ENCODE data around the gene RMND5B.
"Not testable (repeated sequence)": the region's sequence is repeated elsewhere in the genome, so short reads cannot be mapped to it uniquely, and the experiment has no call there.

Gene RMND5B

GRCh38 chr5:178186427-178186826 lies 55.6 kb downstream of the RMND5B start:
- Histone ChIP-seq H3K36me3 (ENCODE audit: control insufficient read depth, insufficient read depth, low read length, severe bottlenecking) (no peaks in the 10 kb centered on the region), H3K4me3 (ENCODE audit: low read length) (no peak overlapping the region), H3K27me3 (replicated peaks; ENCODE audit: control insufficient read depth, insufficient read depth, low read length) (peaks cover 3% of the 10 kb centered on the region), H3K9ac (ENCODE audit: low read length) (no peak overlapping the region), H3K9me3 (ENCODE audit: control insufficient read depth, low read length) (no peaks in the 10 kb centered on the region), H3K4me1 (ENCODE audit: control insufficient read depth, insufficient read depth, low read length) (no peaks in the 10 kb centered on the region)
- DNase-seq (ENCODE audit: low read depth): peak; percentile 38

DNA sequence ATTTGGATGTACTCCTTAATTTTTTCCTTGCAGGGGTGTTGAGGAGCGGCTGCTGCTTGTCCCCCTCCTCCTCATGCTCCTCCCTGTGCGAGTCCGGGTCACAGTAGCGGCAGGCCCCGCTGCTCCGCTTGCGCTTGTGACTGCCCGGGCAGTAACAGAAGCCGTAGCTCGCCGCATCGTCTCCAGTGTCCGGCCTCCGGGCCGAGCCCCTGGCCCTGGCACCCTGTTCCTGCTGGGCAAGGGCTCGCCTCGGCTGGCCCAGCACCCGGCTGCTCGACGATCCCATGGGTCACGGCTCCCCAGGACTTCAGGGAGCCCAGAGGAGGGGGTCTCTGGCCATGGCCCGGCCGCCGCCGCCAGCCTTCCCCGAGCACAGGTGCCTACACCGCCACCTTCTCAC lies 56.2 kb downstream of the RMND5B start, which contains the start of gene GMCL2:
Gene GMCL2 (minus strand): TSS at position 358 of the 400 bp plus-strand sequence. CDS start 72 bp downstream, at position 286.
- H3K9ac ChIP-seq (ENCODE audit: low read length): no peak within 1 kb of the TSS
- no peaks in the 10 kb centered on the region for H3K9me3 ChIP-seq (ENCODE audit: control insufficient read depth, low read length)
- peaks cover 1% of the 10 kb centered on the region for H3K27me3 ChIP-seq (replicated peaks; ENCODE audit: control insufficient read depth, insufficient read depth, low read length)
- no peaks in the 10 kb centered on the region for H3K36me3 ChIP-seq (ENCODE audit: control insufficient read depth, insufficient read depth, low read length, severe bottlenecking)
- H3K4me1 ChIP-seq (ENCODE audit: control insufficient read depth, insufficient read depth, low read length): no peaks in the 10 kb centered on the region
- no peak for DNase-seq (ENCODE audit: low read depth)
- H3K4me3 ChIP-seq (ENCODE audit: low read length): no peak within 1 kb of the TSS

GRCh38 chr5:178189433-178189832 lies 58.6 kb downstream of the RMND5B start:
- H3K9ac ChIP-seq (ENCODE audit: low read length): no peak overlapping the region
- no peaks in the 10 kb centered on the region for H3K36me3 ChIP-seq (ENCODE audit: control insufficient read depth, insufficient read depth, low read length, severe bottlenecking)
- no peak for DNase-seq (ENCODE audit: low read depth)
- no peaks in the 10 kb centered on the region for H3K4me1 ChIP-seq (ENCODE audit: control insufficient read depth, insufficient read depth, low read length)
- no peak overlapping the region for H3K4me3 ChIP-seq (ENCODE audit: low read length)
- H3K27me3 ChIP-seq (replicated peaks; ENCODE audit: control insufficient read depth, insufficient read depth, low read length): peaks cover 16% of the 10 kb centered on the region
- no peaks in the 10 kb centered on the region for H3K9me3 ChIP-seq (ENCODE audit: control insufficient read depth, low read length)

GRCh38 chr5:178191661-178192060 lies 60.8 kb downstream of the RMND5B start:
- no peaks in the 10 kb centered on the region for H3K4me1 ChIP-seq (ENCODE audit: control insufficient read depth, insufficient read depth, low read length)
- DNase-seq (ENCODE audit: low read depth): no peak
- H3K4me3 ChIP-seq (ENCODE audit: low read length): no peak overlapping the region
- H3K36me3 ChIP-seq (ENCODE audit: control insufficient read depth, insufficient read depth, low read length, severe bottlenecking): no peaks in the 10 kb centered on the region
- H3K27me3 ChIP-seq (replicated peaks; ENCODE audit: control insufficient read depth, insufficient read depth, low read length): peaks cover 23% of the 10 kb centered on the region
- H3K9ac ChIP-seq (ENCODE audit: low read length): no peak overlapping the region
- no peaks in the 10 kb centered on the region for H3K9me3 ChIP-seq (ENCODE audit: control insufficient read depth, low read length)

DNA sequence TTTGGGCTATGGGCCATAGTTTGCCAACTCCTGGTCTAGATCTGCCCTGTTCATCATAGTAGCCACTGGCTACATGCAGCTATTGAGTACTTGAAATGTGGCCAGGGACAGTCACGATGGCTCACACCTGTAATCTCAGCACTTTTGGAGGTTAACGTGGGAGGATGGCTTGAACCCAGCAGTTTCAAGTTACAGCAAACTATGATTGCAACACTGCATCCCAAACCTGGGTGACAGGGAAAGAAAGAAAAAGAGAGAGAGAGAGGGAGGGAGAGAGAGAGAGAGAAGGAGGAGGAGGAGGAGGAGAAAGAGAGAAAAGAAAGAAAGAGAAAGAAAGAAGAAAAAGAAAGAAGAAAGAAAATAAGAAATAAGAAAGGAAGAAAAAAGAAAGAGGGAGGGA lies 61.4 kb downstream of the RMND5B start:
- Histone ChIP-seq H3K9me3 (ENCODE audit: control insufficient read depth, low read length) (no peaks in the 10 kb centered on the region), H3K4me3 (ENCODE audit: low read length) (no peak overlapping the region), H3K36me3 (ENCODE audit: control insufficient read depth, insufficient read depth, low read length, severe bottlenecking) (no peaks in the 10 kb centered on the region), H3K27me3 (replicated peaks; ENCODE audit: control insufficient read depth, insufficient read depth, low read length) (peaks cover 23% of the 10 kb centered on the region), H3K9ac (ENCODE audit: low read length) (no peak overlapping the region), H3K4me1 (ENCODE audit: control insufficient read depth, insufficient read depth, low read length) (no peaks in the 10 kb centered on the region)
- DNase-seq (ENCODE audit: low read depth): no peak

DNA sequence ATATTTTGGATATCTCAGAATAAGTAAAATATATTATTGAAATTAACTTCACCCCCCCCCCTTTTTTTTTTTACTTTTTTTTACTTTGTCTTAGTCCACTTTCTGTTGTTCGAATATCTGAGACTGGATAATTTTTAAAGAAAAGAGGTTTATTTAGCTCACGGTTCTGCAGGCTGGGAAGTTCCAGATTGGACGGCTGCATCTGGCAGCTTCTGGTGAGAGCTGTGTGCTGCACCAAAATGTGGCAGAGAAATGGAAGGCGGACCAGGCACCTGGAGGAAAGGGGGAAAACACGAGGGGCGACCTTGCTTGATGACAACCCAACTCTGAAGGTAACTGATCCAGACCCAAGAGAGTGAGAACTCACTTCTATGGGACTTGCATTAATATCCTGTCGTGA lies 62.0 kb downstream of the RMND5B start:
- H3K9ac ChIP-seq (ENCODE audit: low read length): no peak overlapping the region
- H3K27me3 ChIP-seq (replicated peaks; ENCODE audit: control insufficient read depth, insufficient read depth, low read length): peaks cover 23% of the 10 kb centered on the region
- no peaks in the 10 kb centered on the region for H3K9me3 ChIP-seq (ENCODE audit: control insufficient read depth, low read length)

DNA sequence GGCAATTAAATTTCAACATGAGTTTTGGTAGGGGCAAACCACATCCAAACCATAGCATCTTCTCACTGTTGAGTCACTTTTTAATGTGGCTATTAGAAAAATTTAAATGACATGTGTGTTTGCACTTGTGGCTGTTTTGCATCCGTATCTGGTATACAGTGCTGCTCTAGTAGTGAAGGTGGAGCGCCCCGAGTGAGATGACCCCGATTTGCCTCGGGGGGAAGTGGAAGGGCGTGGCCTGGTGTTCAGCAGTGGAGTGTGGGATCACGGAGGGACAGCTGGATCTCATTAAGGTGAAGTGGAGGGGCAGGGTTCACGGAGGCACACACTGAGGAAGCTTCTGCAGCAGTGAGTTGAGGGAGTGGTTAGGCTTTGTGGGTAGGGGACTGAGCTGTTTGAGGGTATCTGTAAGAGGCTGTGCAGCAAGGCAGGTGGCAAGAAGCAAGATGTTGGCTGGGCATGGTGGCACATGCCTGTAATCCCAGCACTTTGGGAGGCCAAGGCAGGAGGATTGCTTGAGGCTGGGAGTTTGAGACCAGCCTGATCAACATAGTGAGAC lies 62.5 kb downstream of the RMND5B start:
- H3K9me3 ChIP-seq (ENCODE audit: control insufficient read depth, low read length): no peaks in the 10 kb centered on the region
- DNase-seq (ENCODE audit: low read depth): no peak
- no peaks in the 10 kb centered on the region for H3K4me1 ChIP-seq (ENCODE audit: control insufficient read depth, insufficient read depth, low read length)
- H3K4me3 ChIP-seq (ENCODE audit: low read length): no peak overlapping the region
- no peaks in the 10 kb centered on the region for H3K36me3 ChIP-seq (ENCODE audit: control insufficient read depth, insufficient read depth, low read length, severe bottlenecking)
- H3K27me3 ChIP-seq (replicated peaks; ENCODE audit: control insufficient read depth, insufficient read depth, low read length): peaks cover 23% of the 10 kb centered on the region
- no peak overlapping the region for H3K9ac ChIP-seq (ENCODE audit: low read length)

More for the DNA sequence above, 62.0 kb downstream of the RMND5B start:
- DNase-seq (ENCODE audit: low read depth): no peak
- Histone ChIP-seq H3K4me3 (ENCODE audit: low read length) (no peak overlapping the region), H3K36me3 (ENCODE audit: control insufficient read depth, insufficient read depth, low read length, severe bottlenecking) (no peaks in the 10 kb centered on the region), H3K4me1 (ENCODE audit: control insufficient read depth, insufficient read depth, low read length) (no peaks in the 10 kb centered on the region)

GRCh38 chr5:178194026-178194425 lies 63.2 kb downstream of the RMND5B start:
- H3K9me3 ChIP-seq (ENCODE audit: control insufficient read depth, low read length): no peaks in the 10 kb centered on the region
- no peak overlapping the region for H3K4me3 ChIP-seq (ENCODE audit: low read length)
- peaks cover 23% of the 10 kb centered on the region for H3K27me3 ChIP-seq (replicated peaks; ENCODE audit: control insufficient read depth, insufficient read depth, low read length)
- DNase-seq (ENCODE audit: low read depth): no peak
- no peaks in the 10 kb centered on the region for H3K4me1 ChIP-seq (ENCODE audit: control insufficient read depth, insufficient read depth, low read length)
- H3K36me3 ChIP-seq (ENCODE audit: control insufficient read depth, insufficient read depth, low read length, severe bottlenecking): no peaks in the 10 kb centered on the region
- H3K9ac ChIP-seq (ENCODE audit: low read length): no peak overlapping the region

DNA sequence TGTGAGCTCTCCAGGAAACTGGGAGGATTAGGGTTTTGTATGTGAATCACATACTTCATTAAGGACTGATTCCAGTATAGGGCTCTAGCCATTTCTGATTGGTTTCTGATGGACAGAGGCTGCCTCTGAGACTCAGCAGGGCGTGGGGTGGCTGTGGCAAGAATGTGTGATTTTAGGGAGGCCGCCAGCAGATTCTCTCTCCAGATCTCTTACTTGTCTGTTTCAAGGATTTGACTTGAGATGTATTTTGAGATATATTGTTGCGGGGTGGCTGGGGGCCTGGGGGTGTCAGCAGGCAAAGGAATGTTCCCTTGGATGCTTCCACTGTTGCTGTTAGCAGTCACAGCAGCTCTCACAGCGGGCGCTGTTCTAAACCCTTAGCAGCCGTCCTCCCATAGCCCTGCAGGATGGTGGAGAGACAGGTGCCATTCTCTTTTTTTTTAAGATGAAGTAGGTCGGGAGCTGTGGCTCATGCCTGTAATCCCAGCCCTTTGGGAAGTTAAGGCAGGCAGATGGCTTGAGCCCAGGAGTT lies 65.5 kb downstream of the RMND5B start:
- no peak for DNase-seq (ENCODE audit: low read depth)
- no peak overlapping the region for H3K4me3 ChIP-seq (ENCODE audit: low read length)
- H3K9me3 ChIP-seq (ENCODE audit: control insufficient read depth, low read length): no peaks in the 10 kb centered on the region
- H3K9ac ChIP-seq (ENCODE audit: low read length): no peak overlapping the region
- H3K36me3 ChIP-seq (ENCODE audit: control insufficient read depth, insufficient read depth, low read length, severe bottlenecking): no peaks in the 10 kb centered on the region
- peaks cover 23% of the 10 kb centered on the region for H3K27me3 ChIP-seq (replicated peaks; ENCODE audit: control insufficient read depth, insufficient read depth, low read length)
- H3K4me1 ChIP-seq (ENCODE audit: control insufficient read depth, insufficient read depth, low read length): no peaks in the 10 kb centered on the region

- no peak overlapping the region for H3K9ac ChIP-seq (ENCODE audit: low read length)
- H3K36me3 ChIP-seq (ENCODE audit: control insufficient read depth, insufficient read depth, low read length, severe bottlenecking): no peaks in the 10 kb centered on the region
- no peak for DNase-seq (ENCODE audit: low read depth)
- H3K27me3 ChIP-seq (replicated peaks; ENCODE audit: control insufficient read depth, insufficient read depth, low read length): peaks cover 23% of the 10 kb centered on the region
- no peak overlapping the region for H3K4me3 ChIP-seq (ENCODE audit: low read length)
- no peaks in the 10 kb centered on the region for H3K9me3 ChIP-seq (ENCODE audit: control insufficient read depth, low read length)
- no peaks in the 10 kb centered on the region for H3K4me1 ChIP-seq (ENCODE audit: control insufficient read depth, insufficient read depth, low read length)
Observed at GRCh38 chr5:178196986-178197385, 66.2 kb downstream of the RMND5B start.

GRCh38 chr5:178198151-178198550 lies 67.3 kb downstream of the RMND5B start:
- H3K4me1 ChIP-seq (ENCODE audit: control insufficient read depth, insufficient read depth, low read length); H3K9ac ChIP-seq (ENCODE audit: low read length); H3K9me3 ChIP-seq (ENCODE audit: control insufficient read depth, low read length); H3K4me3 ChIP-seq (ENCODE audit: low read length); DNase-seq (ENCODE audit: low read depth); H3K36me3 ChIP-seq (ENCODE audit: control insufficient read depth, insufficient read depth, low read length, severe bottlenecking): not testable (repeated sequence)
- peaks cover 19% of the 10 kb centered on the region for H3K27me3 ChIP-seq (replicated peaks; ENCODE audit: control insufficient read depth, insufficient read depth, low read length)

DNA sequence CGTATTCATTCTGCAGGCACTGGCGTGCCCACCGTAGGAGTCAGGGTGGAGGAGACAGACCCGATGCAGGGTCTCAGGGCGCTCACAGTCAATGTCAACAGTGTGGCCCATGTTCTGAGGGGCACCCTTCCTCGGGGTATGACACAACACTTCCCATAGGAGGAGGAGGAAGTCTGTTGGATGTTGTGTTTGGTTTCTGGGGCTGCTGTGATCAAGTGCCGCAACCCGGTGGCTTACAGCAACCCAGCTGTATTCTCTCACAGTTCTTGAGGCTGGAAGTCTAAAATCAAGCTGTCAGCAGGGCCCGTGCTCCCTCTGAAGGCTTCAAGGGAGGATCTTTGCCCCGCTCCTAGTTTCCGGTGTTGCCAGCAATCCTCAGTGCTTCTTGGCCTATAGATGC lies 67.9 kb downstream of the RMND5B start:
- Histone ChIP-seq H3K36me3 (ENCODE audit: control insufficient read depth, insufficient read depth, low read length, severe bottlenecking) (no peaks in the 10 kb centered on the region), H3K4me3 (ENCODE audit: low read length) (no peak overlapping the region), H3K4me1 (ENCODE audit: control insufficient read depth, insufficient read depth, low read length) (no peaks in the 10 kb centered on the region), H3K9ac (ENCODE audit: low read length) (no peak overlapping the region), H3K9me3 (ENCODE audit: control insufficient read depth, low read length) (no peaks in the 10 kb centered on the region), H3K27me3 (replicated peaks; ENCODE audit: control insufficient read depth, insufficient read depth, low read length) (peaks cover 14% of the 10 kb centered on the region)
- no peak for DNase-seq (ENCODE audit: low read depth)

Measured in adipocyte (in vitro differentiated cells).